HG02588 (cell line): ENCODE data around the gene TSPAN31.
A peak's percentile ranks its signal among the peaks of the same experiment; 100 is the strongest.

ENCODE experiments used
- ATAC-seq: cut with Tn5 transposase; IDR thresholded peaks from one replicate; pipeline ENCODE4 v1.9.1; 2021; ENCODE audit warnings: mild to moderate bottlenecking, moderate library complexity; ENCODE audit not compliant: unreplicated experiment

The TSPAN31 gene

GRCh38 chr12:57735198-57735855, 9.5 kb upstream of the TSPAN31 start:
- no peak for ATAC-seq

- ATAC-seq = no peak
Measured at GRCh38 chr12:57735952-57736740, 8.7 kb upstream of the TSPAN31 start.

- ATAC-seq = no peak
Measured at GRCh38 chr12:57736741-57737466, 7.9 kb upstream of the TSPAN31 start.

GRCh38 chr12:57737467-57738460, 7.1 kb upstream of the TSPAN31 start:
- ATAC-seq = no peak

GRCh38 chr12:57738661-57739237, 6.1 kb upstream of the TSPAN31 start, which contains the start of gene AGAP2:
Gene AGAP2 (minus strand): TSS chr12:57738742. CDS start chr12:57738246, 496 bp downstream.
- no peak for ATAC-seq

- ATAC-seq = no peak
Measured at GRCh38 chr12:57739387-57739786, 5.5 kb upstream of the TSPAN31 start.

- ATAC-seq = no peak
Measured at GRCh38 chr12:57739914-57740538, 4.8 kb upstream of the TSPAN31 start.

GRCh38 chr12:57740656-57741412, 4.0 kb upstream of the TSPAN31 start:
- ATAC-seq = peak; percentile 34

GRCh38 chr12:57741413-57741789, 3.4 kb upstream of the TSPAN31 start:
- no peak for ATAC-seq

- ATAC-seq = peak; percentile 55
Measured at GRCh38 chr12:57741844-57742738, 2.7 kb upstream of the TSPAN31 start.

- ATAC-seq = no peak
Measured at GRCh38 chr12:57743769-57744168, 1.1 kb upstream of the TSPAN31 start.

- ATAC-seq = peak; percentile 32
Measured at GRCh38 chr12:57744194-57744776, 554 bp upstream of the TSPAN31 start.

GRCh38 chr12:57745485-57745881, 644 bp downstream of the TSPAN31 start:
- no peak for ATAC-seq

GRCh38 chr12:57746025-57746424, 1.2 kb downstream of the TSPAN31 start:
- no peak for ATAC-seq

GRCh38 chr12:57749061-57749460, 4.2 kb downstream of the TSPAN31 start:
- no peak for ATAC-seq

- ATAC-seq = no peak
Measured at GRCh38 chr12:57750561-57751431, 6.0 kb downstream of the TSPAN31 start.

GRCh38 chr12:57751432-57751787, 6.6 kb downstream of the TSPAN31 start:
- no peak for ATAC-seq
